MCF 10A (cell line): ENCODE results near the gene EVA1A. TPM values are rescaled to one million over a fixed set of nuclear protein-coding genes. Genes with fewer than 3 reads are reported as not detected.

Experiments
- BruUV-seq: library from RNA; stranded (reverse); fragments of 400-500 nt; replicated peaks from 2 replicates; lab custom pipeline; 2021; lab: Mats Ljungman, UMichigan
- CTCF ChIA-PET: fragments of 300-600 bp; sonication (Branson Sonifier 250); formaldehyde crosslinking; extraction: SDS; loops from one replicate; lab custom pipeline; 2021; ENCODE audit warnings: antibody characterized with exemption, inconsistent platforms; lab: Yijun Ruan, JAX
- POLR2A ChIA-PET: fragments of 300-600, 350-650 bp; sonication (Branson Sonifier 250); formaldehyde crosslinking; extraction: SDS; loops from one replicate; lab custom pipeline; 2020; ENCODE audit warnings: antibody characterized with exemption, inconsistent platforms; lab: Yijun Ruan, JAX
- DNase-seq: peaks from one replicate; pipeline ENCODE4 v3.0.0-alpha.2; 2018; ENCODE audit not compliant: unreplicated experiment
- H3K27ac Mint-ChIP-seq: one replicate; pipeline ENCODE4 v1.8.0; 2022; ENCODE audit warnings: mild to moderate bottlenecking, low read depth, mixed read lengths; ENCODE audit not compliant: unreplicated experiment
- H3K27me3 Mint-ChIP-seq: one replicate; pipeline ENCODE4 v1.8.0; 2022; ENCODE audit warnings: mixed read lengths; ENCODE audit not compliant: insufficient read depth, unreplicated experiment
- H3K36me3 Mint-ChIP-seq: one replicate; pipeline ENCODE4 v1.8.0; 2022; ENCODE audit warnings: mild to moderate bottlenecking, moderate library complexity, mixed read lengths; ENCODE audit not compliant: insufficient read depth, unreplicated experiment
- H3K4me1 Mint-ChIP-seq: one replicate; pipeline ENCODE4 v1.8.0; 2022; ENCODE audit warnings: mixed read lengths; ENCODE audit not compliant: insufficient read depth, unreplicated experiment
- H3K4me3 Mint-ChIP-seq: one replicate; pipeline ENCODE4 v1.8.0; 2022; ENCODE audit warnings: mild to moderate bottlenecking, moderate library complexity, mixed read lengths; ENCODE audit not compliant: unreplicated experiment
- H3K9me3 Mint-ChIP-seq: one replicate; pipeline ENCODE4 v1.8.0; 2022; ENCODE audit warnings: mixed read lengths; ENCODE audit not compliant: unreplicated experiment
- CTCF ChIP-seq: fragments of 200-600 bp; IDR thresholded peaks from one replicate; pipeline ENCODE4 v1.8.0; 2022; ENCODE audit warnings: antibody characterized with exemption, mild to moderate bottlenecking; ENCODE audit not compliant: unreplicated experiment
- intact Hi-C: fragments of 100-400 bp; cut with micrococcal nuclease; formaldehyde crosslinking; loops from 2 replicates; pipeline ENCODE4 v1.14.1; 2022
- total RNA-seq: library from RNA; stranded (reverse); gene quantifications from 2 replicates; pipeline ENCODE4 v1.2.3, GENCODE V29; 2022

Gene EVA1A
- total RNA-seq, 1 experiment from 2014 or later: 14.4 TPM

GRCh38 chr2:75587954-75588587 lies 27.3 kb upstream of the EVA1A start:
- no peak for TF ChIP-seq CTCF
- peak; percentile 85 for DNase-seq
- H3K9me3 Mint-ChIP-seq: peaks cover 4% of the 10 kb centered on the region
- BruUV-seq: no TSS peak
- ChIA-PET CTCF (interaction anchor here (1.1 to 3.3 kb wide), 3 partner anchors 12 to 21 kb away, joined by 3 to 13 read pairs (median 6); no protein-coding TSS in a partner anchor), POLR2A (interaction anchor here (0.8 to 1.9 kb wide), 3 partner anchors 13 to 14 kb away, joined by 3 to 7 read pairs (median 4); no protein-coding TSS in a partner anchor)
- intact Hi-C loops: no loop called here
- H3K27ac Mint-ChIP-seq: no peak overlapping the region
- peaks cover 25% of the 10 kb centered on the region for H3K4me1 Mint-ChIP-seq
- no peaks in the 10 kb centered on the region for H3K36me3 Mint-ChIP-seq
- no peaks in the 10 kb centered on the region for H3K27me3 Mint-ChIP-seq
- H3K4me3 Mint-ChIP-seq: no peak overlapping the region

GRCh38 chr2:75586971-75587370 lies 26.2 kb upstream of the EVA1A start:
- DNase-seq: no peak
- intact Hi-C loops: no loop called here
- no TSS peak for BruUV-seq
- TF ChIP-seq CTCF: no peak
- Mint-ChIP-seq H3K27ac (no peak overlapping the region), H3K9me3 (peaks cover 6% of the 10 kb centered on the region), H3K36me3 (no peaks in the 10 kb centered on the region), H3K4me3 (no peak overlapping the region), H3K4me1 (peaks cover 14% of the 10 kb centered on the region), H3K27me3 (no peaks in the 10 kb centered on the region)
- ChIA-PET POLR2A (interaction anchor here (0.8 kb wide), 1 partner anchor 12 kb away, joined by 3 read pairs; no protein-coding TSS in a partner anchor), CTCF (interaction anchor here (0.5 to 2.8 kb wide), 5 partner anchors 16 to 54 kb away, joined by 3 to 12 read pairs (median 5); partner anchors contain the start of gene EVA1A)

GRCh38 chr2:75582840-75583239 lies 22.1 kb upstream of the EVA1A start:
- DNase-seq: no peak

More at GRCh38 chr2:75582840-75583239, 22.1 kb upstream of the EVA1A start:
- H3K4me3 Mint-ChIP-seq: no peak overlapping the region
- H3K4me1 Mint-ChIP-seq: no peaks in the 10 kb centered on the region
- no peaks in the 10 kb centered on the region for H3K36me3 Mint-ChIP-seq
- no peak for TF ChIP-seq CTCF
- H3K27me3 Mint-ChIP-seq: no peaks in the 10 kb centered on the region
- CTCF ChIA-PET: interaction anchor here (0.8 to 3.8 kb wide), 3 partner anchors 26 to 1371 kb away, joined by 3 to 23 read pairs (median 5); no protein-coding TSS in a partner anchor
- BruUV-seq: no TSS peak
- intact Hi-C loops: no loop called here
- POLR2A ChIA-PET: interaction anchor here (0.7 kb wide), 1 partner anchor 23 kb away, joined by 3 read pairs; no protein-coding TSS in a partner anchor
- H3K27ac Mint-ChIP-seq: no peak overlapping the region
- peaks cover 6% of the 10 kb centered on the region for H3K9me3 Mint-ChIP-seq
